ENCODE results near the gene PSMB3. TPM values are rescaled to one million over a fixed set of nuclear protein-coding genes. Genes with fewer than 3 reads are reported as not detected.
A peak's percentile ranks its signal among the peaks of the same experiment; 100 is the strongest.

The PSMB3 gene
- polyA plus RNA-seq, 1 of the 3 experiments (the other 2 are of a cell fraction) = 533 TPM

- no peak overlapping the region for H3K9ac ChIP-seq
- peak; percentile 74 for DNase-seq
- no peak overlapping the region for H3K4me3 ChIP-seq (ENCODE audit: low read depth in 2 of 2, low read length in 1 of 2)
- H3K4me1 ChIP-seq (ENCODE audit: control insufficient read depth in 1 of 2, insufficient read depth in 2 of 2, low read depth in 1 of 2, low read length in 1 of 2) = peaks cover 5 to 18% of the 10 kb centered on the region in 2 experiments; a peak in 1 of 4 replicates
- CTCF ChIA-PET = interaction anchor here (1.0 to 2.7 kb wide), 2 partner anchors 15 to 52 kb away, joined by 3 to 16 read pairs; no protein-coding TSS in a partner anchor
- no peak overlapping the region; a peak in 1 of 4 replicates for H3K27ac ChIP-seq (ENCODE audit: low read depth in 2 of 2, low read length in 1 of 2)
- no peak overlapping the region for H3K4me2 ChIP-seq
- H3K27me3 ChIP-seq (ENCODE audit: insufficient read depth) = no peaks in the 10 kb centered on the region
- WGBS (ENCODE audit: low lambda C conversion rate) = 89% methylated on average over 35 of the region's 39 CpGs
- peaks cover 11% of the 10 kb centered on the region for H3F3A ChIP-seq (replicated peaks; ENCODE audit: insufficient read depth)
- no peaks in the 10 kb centered on the region for H3K79me2 ChIP-seq (ENCODE audit: insufficient read depth)
- POLR2A ChIA-PET = interaction anchor here (1.7 kb wide), 1 partner anchor 10 kb away, joined by 3 read pairs; no protein-coding TSS in a partner anchor
- TF ChIP-seq RCOR1 (IDR thresholded peaks at IDR 0.05; ENCODE audit: low read length) (no peak), MEF2A (IDR thresholded peaks at IDR 0.05; ENCODE audit: borderline replicate concordance, low read depth) (no peak), USF2 (IDR thresholded peaks at IDR 0.05; ENCODE audit: borderline replicate concordance, low read depth, low read length) (no peak), PBX3 (IDR thresholded peaks at IDR 0.05) (no peak)
- H3K9me2 ChIP-seq = no peaks in the 10 kb centered on the region
- no peaks in the 10 kb centered on the region for H3K9me3 ChIP-seq
- no peak overlapping the region for H2AFZ ChIP-seq (ENCODE audit: low read depth)
- no peaks in the 10 kb centered on the region for H4K20me1 ChIP-seq (ENCODE audit: insufficient read depth)
- H3K36me3 ChIP-seq (replicated peaks in 1 of 2; ENCODE audit: control insufficient read depth in 1 of 2, insufficient read depth in 2 of 2, low read length in 1 of 2) = peaks cover 16 to 66% of the 10 kb centered on the region in 2 experiments
Observed at GRCh38 chr17:38719943-38720641, 32.4 kb upstream of the PSMB3 start.

DNA sequence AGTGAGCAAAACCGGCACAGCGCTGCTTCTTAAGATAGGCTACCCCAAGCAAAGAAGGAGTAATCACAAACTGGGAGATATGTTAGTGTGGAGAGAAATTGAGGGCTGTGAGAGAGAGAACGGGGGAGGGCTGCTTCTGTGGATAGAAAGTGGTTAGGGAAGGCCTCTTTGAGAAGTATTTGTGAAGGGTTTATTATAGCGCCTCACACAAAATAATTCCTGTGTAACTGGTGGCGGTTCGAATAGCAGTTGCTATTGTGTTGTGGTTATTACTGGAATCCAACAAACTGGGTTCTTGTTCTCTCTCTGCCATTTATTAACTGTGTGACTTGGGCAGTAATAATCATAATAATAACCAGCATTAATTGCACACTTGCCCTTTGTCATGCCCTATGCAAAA lies 31.6 kb upstream of the PSMB3 start:
- TF ChIP-seq ELF1 (IDR thresholded peaks at IDR 0.05) (no peak), YY1 (IDR thresholded peaks at IDR 0.05; ENCODE audit: low read depth) (no peak), USF2 (IDR thresholded peaks at IDR 0.05; ENCODE audit: borderline replicate concordance, low read depth, low read length) (no peak), REST (IDR thresholded peaks at IDR 0.05; ENCODE audit: low read depth, low read length) (no peak), CHD2 (IDR thresholded peaks at IDR 0.05; ENCODE audit: low read length, partially characterized antibody) (no peak), TCF12 (IDR thresholded peaks at IDR 0.05) (no peak), FOXJ3 (CRISPR knock-in tag; IDR thresholded peaks at IDR 0.05) (no peak), GATA2 (CRISPR knock-in tag; IDR thresholded peaks at IDR 0.05) (no peak), NRF1 (IDR thresholded peaks at IDR 0.05; ENCODE audit: low read depth, low read length) (no peak), JUND (IDR thresholded peaks at IDR 0.05) (no peak), RAD21 (IDR thresholded peaks at IDR 0.05; ENCODE audit: low read length) (no peak), MEF2A (IDR thresholded peaks at IDR 0.05; ENCODE audit: borderline replicate concordance, low read depth) (no peak)
- TF ChIP-seq, protein P1, sequence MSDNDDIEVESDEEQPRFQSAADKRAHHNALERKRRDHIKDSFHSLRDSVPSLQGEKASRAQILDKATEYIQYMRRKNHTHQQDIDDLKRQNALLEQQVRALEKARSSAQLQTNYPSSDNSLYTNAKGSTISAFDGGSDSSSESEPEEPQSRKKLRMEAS (IDR thresholded peaks at IDR 0.05; ENCODE audit: low read depth) = no peak
- TF ChIP-seq, protein P2, sequence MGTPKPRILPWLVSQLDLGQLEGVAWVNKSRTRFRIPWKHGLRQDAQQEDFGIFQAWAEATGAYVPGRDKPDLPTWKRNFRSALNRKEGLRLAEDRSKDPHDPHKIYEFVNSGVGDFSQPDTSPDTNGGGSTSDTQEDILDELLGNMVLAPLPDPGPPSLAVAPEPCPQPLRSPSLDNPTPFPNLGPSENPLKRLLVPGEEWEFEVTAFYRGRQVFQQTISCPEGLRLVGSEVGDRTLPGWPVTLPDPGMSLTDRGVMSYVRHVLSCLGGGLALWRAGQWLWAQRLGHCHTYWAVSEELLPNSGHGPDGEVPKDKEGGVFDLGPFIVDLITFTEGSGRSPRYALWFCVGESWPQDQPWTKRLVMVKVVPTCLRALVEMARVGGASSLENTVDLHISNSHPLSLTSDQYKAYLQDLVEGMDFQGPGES (IDR thresholded peaks at IDR 0.05; ENCODE audit: low read depth, low read length) = no peak
- no peak overlapping the region for H3K9ac ChIP-seq
- CTCF ChIA-PET = interaction anchor here (2.7 to 5.4 kb wide), 2 partner anchors 14 kb away, joined by 16 to 36 read pairs; no protein-coding TSS in a partner anchor
- peaks cover 11% of the 10 kb centered on the region for H3F3A ChIP-seq (replicated peaks; ENCODE audit: insufficient read depth)
- H3K9me3 ChIP-seq = no peaks in the 10 kb centered on the region
- H3K36me3 ChIP-seq (replicated peaks in 1 of 2; ENCODE audit: control insufficient read depth in 1 of 2, insufficient read depth in 2 of 2, low read length in 1 of 2) = peaks cover 16 to 58% of the 10 kb centered on the region in 2 experiments
- H3K9me2 ChIP-seq = no peaks in the 10 kb centered on the region
- H3K4me3 ChIP-seq (ENCODE audit: low read depth in 2 of 2, low read length in 1 of 2) = no peak overlapping the region
- no peaks in the 10 kb centered on the region for H3K79me2 ChIP-seq (ENCODE audit: insufficient read depth)
- no peaks in the 10 kb centered on the region for H3K27me3 ChIP-seq (ENCODE audit: insufficient read depth)
- H4K20me1 ChIP-seq (ENCODE audit: insufficient read depth) = no peaks in the 10 kb centered on the region
- POLR2A ChIA-PET = no interaction called here
- no peak overlapping the region for H2AFZ ChIP-seq (ENCODE audit: low read depth)
- 94% methylated on average over 6 of the region's 6 CpGs for WGBS (ENCODE audit: low lambda C conversion rate)
- H3K27ac ChIP-seq (ENCODE audit: low read depth in 2 of 2, low read length in 1 of 2) = no peak overlapping the region; a peak in 1 of 4 replicates
- H3K4me2 ChIP-seq = no peak overlapping the region
- DNase-seq = no peak
- H3K4me1 ChIP-seq (ENCODE audit: control insufficient read depth in 1 of 2, insufficient read depth in 2 of 2, low read depth in 1 of 2, low read length in 1 of 2) = peaks cover 5 to 25% of the 10 kb centered on the region in 2 experiments; a peak in 1 of 4 replicates

Measured in SK-N-SH (cell line).